BE2C (cell line): ENCODE data around the gene JAG1.
A peak's percentile ranks its signal among the peaks of the same experiment; 100 is the strongest.

Experiments used
- DNase-seq: peaks from one replicate; pipeline ENCODE4 v3.0.0-alpha.2; 2020
- H3K27me3 ChIP-seq: fragments of 250-450 bp; sonication (Bioruptor Pico); 2 replicates; pipeline ENCODE4 v1.5.1; 2020; ENCODE audit warnings: mild to moderate bottlenecking
- H3K36me3 ChIP-seq: fragments of 250-450 bp; sonication (Bioruptor Pico); 2 replicates; pipeline ENCODE4 v1.5.1; 2020; ENCODE audit warnings: mild to moderate bottlenecking
- H3K4me1 ChIP-seq: fragments of 250-450 bp; sonication (Bioruptor Pico); 2 replicates; pipeline ENCODE4 v1.5.1; 2020
- H3K4me3 ChIP-seq: 2 replicates; pipeline ENCODE4 v1.5.1; 2011; ENCODE audit warnings: low read depth, low read length
- H3K9me3 ChIP-seq: fragments of 250-450 bp; sonication (Bioruptor Pico); 2 replicates; pipeline ENCODE4 v1.5.1; 2020
- CTCF ChIP-seq: IDR thresholded peaks from 2 replicates; pipeline ENCODE4 v1.5.1; 2012; ENCODE audit warnings: mild to moderate bottlenecking, low read depth, low read length

Gene JAG1

GRCh38 chr20:10654250-10654610 is 19.6 kb downstream of the JAG1 start:
- H3K4me3 ChIP-seq: no peak overlapping the region
- no peaks in the 10 kb centered on the region for H3K27me3 ChIP-seq
- DNase-seq: no peak
- no peaks in the 10 kb centered on the region for H3K9me3 ChIP-seq
- no peak for TF ChIP-seq CTCF
- H3K36me3 ChIP-seq: no peaks in the 10 kb centered on the region
- peaks cover 19% of the 10 kb centered on the region for H3K4me1 ChIP-seq

GRCh38 chr20:10653599-10654249 is 20.1 kb downstream of the JAG1 start:
- no peaks in the 10 kb centered on the region for H3K27me3 ChIP-seq
- no peaks in the 10 kb centered on the region for H3K36me3 ChIP-seq
- no peak for DNase-seq
- TF ChIP-seq CTCF: no peak
- no peaks in the 10 kb centered on the region for H3K9me3 ChIP-seq
- H3K4me1 ChIP-seq: peaks cover 19% of the 10 kb centered on the region
- H3K4me3 ChIP-seq: no peak overlapping the region

GRCh38 chr20:10652660-10653261 is 21.0 kb downstream of the JAG1 start:
- Histone ChIP-seq H3K4me3 (no peak overlapping the region), H3K36me3 (no peaks in the 10 kb centered on the region), H3K9me3 (no peaks in the 10 kb centered on the region), H3K4me1 (peaks cover 19% of the 10 kb centered on the region), H3K27me3 (no peaks in the 10 kb centered on the region)
- no peak for DNase-seq
- no peak for TF ChIP-seq CTCF

GRCh38 chr20:10652185-10652584 is 21.6 kb downstream of the JAG1 start:
- no peaks in the 10 kb centered on the region for H3K9me3 ChIP-seq
- no peaks in the 10 kb centered on the region for H3K36me3 ChIP-seq
- H3K4me3 ChIP-seq: no peak overlapping the region
- no peak for TF ChIP-seq CTCF
- no peaks in the 10 kb centered on the region for H3K27me3 ChIP-seq
- peaks cover 24% of the 10 kb centered on the region for H3K4me1 ChIP-seq
- DNase-seq: no peak

- H3K4me1 ChIP-seq: peaks cover 27% of the 10 kb centered on the region
- TF ChIP-seq CTCF: no peak; the same call in 1 of the 2 replicates
- H3K9me3 ChIP-seq: no peaks in the 10 kb centered on the region
- no peaks in the 10 kb centered on the region for H3K36me3 ChIP-seq
- H3K27me3 ChIP-seq: no peaks in the 10 kb centered on the region
- no peak overlapping the region for H3K4me3 ChIP-seq
- DNase-seq: peak; percentile 39
Observed at GRCh38 chr20:10651227-10651990, 22.4 kb downstream of the JAG1 start.

- peaks cover 27% of the 10 kb centered on the region for H3K4me1 ChIP-seq
- no peaks in the 10 kb centered on the region for H3K36me3 ChIP-seq
- H3K9me3 ChIP-seq: no peaks in the 10 kb centered on the region
- no peak for TF ChIP-seq CTCF
- H3K27me3 ChIP-seq: no peaks in the 10 kb centered on the region
- no peak overlapping the region for H3K4me3 ChIP-seq
- no peak for DNase-seq
Observed at GRCh38 chr20:10649797-10650160, 24.0 kb downstream of the JAG1 start.
